Stomach (tissue), 4 donors: ENCODE results near the gene KSR2.

Experiments
- EP300 ChIP-seq: sonication (generic); formaldehyde crosslinking; IDR thresholded peaks from one replicate; pipeline ENCODE4 v1.6.1; 2017; ENCODE audit warnings: antibody characterized with exemption
- TF ChIP-seq, protein P1 (sequence below), 7 experiments: fragments of 450-650 bp in 4 of 7; fragments of 200-600 bp in 3 of 7; sonication (generic) in 3 of 7; IDR thresholded peaks; one replicate each; pipeline ENCODE4 v1.5.1; 2016 to 2019; ENCODE audit warnings: antibody characterized with exemption in 7 of 7, control low read depth in 2 of 7, mild to moderate bottlenecking in 1 of 7

- TF ChIP-seq, protein P1, sequence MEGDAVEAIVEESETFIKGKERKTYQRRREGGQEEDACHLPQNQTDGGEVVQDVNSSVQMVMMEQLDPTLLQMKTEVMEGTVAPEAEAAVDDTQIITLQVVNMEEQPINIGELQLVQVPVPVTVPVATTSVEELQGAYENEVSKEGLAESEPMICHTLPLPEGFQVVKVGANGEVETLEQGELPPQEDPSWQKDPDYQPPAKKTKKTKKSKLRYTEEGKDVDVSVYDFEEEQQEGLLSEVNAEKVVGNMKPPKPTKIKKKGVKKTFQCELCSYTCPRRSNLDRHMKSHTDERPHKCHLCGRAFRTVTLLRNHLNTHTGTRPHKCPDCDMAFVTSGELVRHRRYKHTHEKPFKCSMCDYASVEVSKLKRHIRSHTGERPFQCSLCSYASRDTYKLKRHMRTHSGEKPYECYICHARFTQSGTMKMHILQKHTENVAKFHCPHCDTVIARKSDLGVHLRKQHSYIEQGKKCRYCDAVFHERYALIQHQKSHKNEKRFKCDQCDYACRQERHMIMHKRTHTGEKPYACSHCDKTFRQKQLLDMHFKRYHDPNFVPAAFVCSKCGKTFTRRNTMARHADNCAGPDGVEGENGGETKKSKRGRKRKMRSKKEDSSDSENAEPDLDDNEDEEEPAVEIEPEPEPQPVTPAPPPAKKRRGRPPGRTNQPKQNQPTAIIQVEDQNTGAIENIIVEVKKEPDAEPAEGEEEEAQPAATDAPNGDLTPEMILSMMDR (IDR thresholded peaks at IDR 0.05) = no peak
- no peak for TF ChIP-seq EP300
These were observed 482.6 kb downstream of the KSR2 start for GRCh38 chr12:117485984-117486839.
